Caco-2 (cell line): ENCODE data around the gene CD34. TPM values are rescaled to one million over a fixed set of nuclear protein-coding genes. Genes with fewer than 3 reads are reported as not detected.

Source experiments
- BruUV-seq: library from RNA; stranded (reverse); fragments of 400-500 nt; replicated peaks from 2 replicates; lab custom pipeline; 2021; lab: Mats Ljungman, UMichigan
- CTCF ChIA-PET: fragments of 300-600 bp; sonication (Branson Sonifier 250); formaldehyde crosslinking; loops from one replicate; lab custom pipeline; 2022; ENCODE audit warnings: antibody characterized with exemption; lab: Charles Lee
- POLR2A ChIA-PET: fragments of 300-600 bp; sonication (Branson Sonifier 250); formaldehyde crosslinking; loops from one replicate; lab custom pipeline; 2022; ENCODE audit warnings: antibody characterized with exemption; lab: Charles Lee
- DNase-seq, 2 experiments: peaks; one replicate each; pipeline versions ENCODE4 v3.0.0 to v3.0.0-alpha.2; 2020 to 2022
- H3K27me3 ChIP-seq: replicated peaks from 2 replicates; pipeline ENCODE4 v1.6.0; 2011; ENCODE audit warnings: low read length; ENCODE audit not compliant: control insufficient read depth, insufficient read depth
- H3K36me3 ChIP-seq: 2 replicates; pipeline ENCODE4 v1.5.1; 2011; ENCODE audit warnings: low read length; ENCODE audit not compliant: control insufficient read depth, insufficient read depth
- H3K4me1 ChIP-seq: fragments of 250-450 bp; sonication (Bioruptor Pico); 2 replicates; pipeline ENCODE4 v1.5.1; 2020; ENCODE audit warnings: mild to moderate bottlenecking
- H3K4me3 ChIP-seq: 2 replicates; pipeline ENCODE4 v1.5.1; 2011; ENCODE audit warnings: low read depth, mild to moderate bottlenecking, control low read depth, low read length
- H3K9me3 ChIP-seq: fragments of 250-450 bp; sonication (Bioruptor Pico); 2 replicates; pipeline ENCODE4 v1.5.1; 2020; ENCODE audit warnings: mild to moderate bottlenecking, moderate library complexity
- H3K27ac Mint-ChIP-seq: one replicate; pipeline ENCODE4 v1.8.0; 2022; ENCODE audit warnings: mixed read lengths; ENCODE audit not compliant: unreplicated experiment
- H3K27me3 Mint-ChIP-seq: one replicate; pipeline ENCODE4 v1.8.0; 2022; ENCODE audit warnings: mixed read lengths; ENCODE audit not compliant: insufficient read depth, unreplicated experiment
- H3K36me3 Mint-ChIP-seq: one replicate; pipeline ENCODE4 v1.8.0; 2022; ENCODE audit warnings: mild to moderate bottlenecking, mixed read lengths; ENCODE audit not compliant: insufficient read depth, unreplicated experiment
- H3K4me1 Mint-ChIP-seq: one replicate; pipeline ENCODE4 v1.8.0; 2022; ENCODE audit warnings: low read depth, mixed read lengths; ENCODE audit not compliant: unreplicated experiment
- H3K4me3 Mint-ChIP-seq: one replicate; pipeline ENCODE4 v1.8.0; 2022; ENCODE audit warnings: mild to moderate bottlenecking, moderate library complexity, mixed read lengths; ENCODE audit not compliant: unreplicated experiment
- H3K9me3 Mint-ChIP-seq: one replicate; pipeline ENCODE4 v1.8.0; 2022; ENCODE audit warnings: mixed read lengths; ENCODE audit not compliant: unreplicated experiment
- intact Hi-C: fragments of 100-400 bp; cut with micrococcal nuclease; formaldehyde crosslinking; loops from one replicate; pipeline ENCODE4 v1.10.0; 2022; ENCODE audit not compliant: unreplicated experiment
- total RNA-seq: library from RNA; stranded (reverse); gene quantifications from 2 replicates; pipeline ENCODE4 v1.2.3, GENCODE V29; 2022
- TF ChIP-seq, protein P1 (sequence below), 2 experiments: fragments of 200-600 bp in 1 of 2; IDR thresholded peaks; 1 replicate in 1 of 2; 2 replicates in 1 of 2; pipeline versions ENCODE4 v1.5.1 to v1.8.0; 2011 to 2022; ENCODE audit warnings: antibody characterized with exemption in 1 of 2, control low read depth in 1 of 2, inconsistent platforms in 1 of 2, low read depth in 1 of 2, low read length in 1 of 2, mild to moderate bottlenecking in 1 of 2, moderate library complexity in 1 of 2; ENCODE audit not compliant: insufficient read depth in 1 of 2, severe bottlenecking in 1 of 2, unreplicated experiment in 1 of 2

The CD34 gene
- total RNA-seq, 1 experiment from 2014 or later, result not detected

GRCh38 chr1:207909687-207910086 is 1.2 kb downstream of the CD34 start:
- POLR2A ChIA-PET, result no interaction called here

GRCh38 chr1:207908107-207908734 is 2.7 kb downstream of the CD34 start:
- H3K4me3 ChIP-seq, result no peak overlapping the region
- peaks cover 4% of the 10 kb centered on the region for H3K27me3 Mint-ChIP-seq
- H3K4me3 Mint-ChIP-seq, result no peak overlapping the region
- TF ChIP-seq, protein P1, sequence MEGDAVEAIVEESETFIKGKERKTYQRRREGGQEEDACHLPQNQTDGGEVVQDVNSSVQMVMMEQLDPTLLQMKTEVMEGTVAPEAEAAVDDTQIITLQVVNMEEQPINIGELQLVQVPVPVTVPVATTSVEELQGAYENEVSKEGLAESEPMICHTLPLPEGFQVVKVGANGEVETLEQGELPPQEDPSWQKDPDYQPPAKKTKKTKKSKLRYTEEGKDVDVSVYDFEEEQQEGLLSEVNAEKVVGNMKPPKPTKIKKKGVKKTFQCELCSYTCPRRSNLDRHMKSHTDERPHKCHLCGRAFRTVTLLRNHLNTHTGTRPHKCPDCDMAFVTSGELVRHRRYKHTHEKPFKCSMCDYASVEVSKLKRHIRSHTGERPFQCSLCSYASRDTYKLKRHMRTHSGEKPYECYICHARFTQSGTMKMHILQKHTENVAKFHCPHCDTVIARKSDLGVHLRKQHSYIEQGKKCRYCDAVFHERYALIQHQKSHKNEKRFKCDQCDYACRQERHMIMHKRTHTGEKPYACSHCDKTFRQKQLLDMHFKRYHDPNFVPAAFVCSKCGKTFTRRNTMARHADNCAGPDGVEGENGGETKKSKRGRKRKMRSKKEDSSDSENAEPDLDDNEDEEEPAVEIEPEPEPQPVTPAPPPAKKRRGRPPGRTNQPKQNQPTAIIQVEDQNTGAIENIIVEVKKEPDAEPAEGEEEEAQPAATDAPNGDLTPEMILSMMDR (IDR thresholded peaks at IDR 0.05; ENCODE audit: insufficient read depth in 1 of 2, low read depth in 1 of 2, low read length in 1 of 2, severe bottlenecking in 1 of 2, unreplicated experiment in 1 of 2), result peak in 1 of 2 experiments; percentile 18
- no peaks in the 10 kb centered on the region for H3K4me1 ChIP-seq
- H3K27me3 ChIP-seq, result no peaks in the 10 kb centered on the region; the same call in 1 of the 2 replicates
- CTCF ChIA-PET, result interaction anchor here (0.6 to 2.1 kb wide), 5 partner anchors 10 to 90 kb away, joined by 3 to 16 read pairs (median 3); no protein-coding TSS in a partner anchor
- DNase-seq, result no peak
- POLR2A ChIA-PET, result no interaction called here
- no TSS peak for BruUV-seq
- intact Hi-C loops, result loop anchor here (1.0 kb wide), 1 partner anchor 55 kb away; no protein-coding TSS in a partner anchor
- no peaks in the 10 kb centered on the region for H3K9me3 ChIP-seq
- no peak overlapping the region for H3K27ac Mint-ChIP-seq
- no peaks in the 10 kb centered on the region for H3K9me3 Mint-ChIP-seq
- peaks cover 8% of the 10 kb centered on the region for H3K4me1 Mint-ChIP-seq
- no peaks in the 10 kb centered on the region for H3K36me3 ChIP-seq
- no peaks in the 10 kb centered on the region for H3K36me3 Mint-ChIP-seq

More at GRCh38 chr1:207909687-207910086, 1.2 kb downstream of the CD34 start:
- Mint-ChIP-seq H3K27ac (no peak overlapping the region), H3K27me3 (peaks cover 4% of the 10 kb centered on the region), H3K36me3 (no peaks in the 10 kb centered on the region), H3K4me1 (peaks cover 8% of the 10 kb centered on the region), H3K4me3 (peak overlapping the region; percentile 63), H3K9me3 (no peaks in the 10 kb centered on the region)
- Histone ChIP-seq H3K4me1 (no peaks in the 10 kb centered on the region), H3K4me3 (no peak overlapping the region), H3K36me3 (no peaks in the 10 kb centered on the region), H3K9me3 (no peaks in the 10 kb centered on the region), H3K27me3 (no peaks in the 10 kb centered on the region; the same call in 1 of the 2 replicates)
- CTCF ChIA-PET, result no interaction called here
- TF ChIP-seq, protein P1 (IDR thresholded peaks at IDR 0.05; ENCODE audit: insufficient read depth in 1 of 2, low read depth in 1 of 2, low read length in 1 of 2, severe bottlenecking in 1 of 2, unreplicated experiment in 1 of 2), result no peak
- no TSS peak for BruUV-seq
- no peak for DNase-seq
- intact Hi-C loops, result no loop called here

GRCh38 chr1:207904391-207904790 is 6.5 kb downstream of the CD34 start:
- Mint-ChIP-seq H3K4me1 (peaks cover 8% of the 10 kb centered on the region), H3K36me3 (no peaks in the 10 kb centered on the region), H3K27ac (no peak overlapping the region)

More at GRCh38 chr1:207904391-207904790, 6.5 kb downstream of the CD34 start:
- no peaks in the 10 kb centered on the region for H3K9me3 ChIP-seq
- Mint-ChIP-seq H3K27me3 (no peaks in the 10 kb centered on the region), H3K4me3 (no peak overlapping the region), H3K9me3 (no peaks in the 10 kb centered on the region)
- H3K36me3 ChIP-seq, result no peaks in the 10 kb centered on the region
- no peaks in the 10 kb centered on the region; the same call in 1 of the 2 replicates for H3K27me3 ChIP-seq
- BruUV-seq, result no TSS peak
- H3K4me3 ChIP-seq, result no peak overlapping the region
- POLR2A ChIA-PET, result no interaction called here
- CTCF ChIA-PET, result interaction anchor here (0.6 to 1.4 kb wide), 2 partner anchors 59 to 93 kb away, joined by 4 to 7 read pairs; no protein-coding TSS in a partner anchor
- intact Hi-C loops, result no loop called here
- TF ChIP-seq, protein P1 (IDR thresholded peaks at IDR 0.05; ENCODE audit: insufficient read depth in 1 of 2, low read depth in 1 of 2, low read length in 1 of 2, severe bottlenecking in 1 of 2, unreplicated experiment in 1 of 2), result no peak
- no peaks in the 10 kb centered on the region for H3K4me1 ChIP-seq
- no peak for DNase-seq
